ENCODE measurements around the gene S100A2. TPM values are rescaled to one million over a fixed set of nuclear protein-coding genes. Genes with fewer than 3 reads are reported as not detected.

S100A2 gene
- total RNA-seq, 2 donors from 2014 or later: not detected

GRCh38 chr1:153572569-153573015, 6.9 kb upstream of the S100A2 start:
- Histone ChIP-seq H3K4me3 (no peak overlapping the region), H3K27me3 (no peaks in the 10 kb centered on the region), H3K27ac (peak overlapping the region; percentile 55 to 74), H3K36me3 (no peaks in the 10 kb centered on the region), H3K9me3 (no peaks in the 10 kb centered on the region), H3K4me1 (peaks cover 0 to 32% of the 10 kb centered on the region in 2 donors)
- DNase-seq (ENCODE audit: low spot score): peak; percentile 82
- TF ChIP-seq, protein P1, sequence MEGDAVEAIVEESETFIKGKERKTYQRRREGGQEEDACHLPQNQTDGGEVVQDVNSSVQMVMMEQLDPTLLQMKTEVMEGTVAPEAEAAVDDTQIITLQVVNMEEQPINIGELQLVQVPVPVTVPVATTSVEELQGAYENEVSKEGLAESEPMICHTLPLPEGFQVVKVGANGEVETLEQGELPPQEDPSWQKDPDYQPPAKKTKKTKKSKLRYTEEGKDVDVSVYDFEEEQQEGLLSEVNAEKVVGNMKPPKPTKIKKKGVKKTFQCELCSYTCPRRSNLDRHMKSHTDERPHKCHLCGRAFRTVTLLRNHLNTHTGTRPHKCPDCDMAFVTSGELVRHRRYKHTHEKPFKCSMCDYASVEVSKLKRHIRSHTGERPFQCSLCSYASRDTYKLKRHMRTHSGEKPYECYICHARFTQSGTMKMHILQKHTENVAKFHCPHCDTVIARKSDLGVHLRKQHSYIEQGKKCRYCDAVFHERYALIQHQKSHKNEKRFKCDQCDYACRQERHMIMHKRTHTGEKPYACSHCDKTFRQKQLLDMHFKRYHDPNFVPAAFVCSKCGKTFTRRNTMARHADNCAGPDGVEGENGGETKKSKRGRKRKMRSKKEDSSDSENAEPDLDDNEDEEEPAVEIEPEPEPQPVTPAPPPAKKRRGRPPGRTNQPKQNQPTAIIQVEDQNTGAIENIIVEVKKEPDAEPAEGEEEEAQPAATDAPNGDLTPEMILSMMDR (IDR thresholded peaks at IDR 0.05): peak; percentile 82 to 92

- DNase-seq (ENCODE audit: low spot score): no peak
- H3K27me3 ChIP-seq: no peaks in the 10 kb centered on the region
- H3K4me3 ChIP-seq: no peak overlapping the region
- H3K4me1 ChIP-seq: peaks cover 0 to 40% of the 10 kb centered on the region in 2 donors
- H3K27ac ChIP-seq: peak overlapping the region in 1 of 2 donors; percentile 55
- H3K9me3 ChIP-seq: no peaks in the 10 kb centered on the region
- no peaks in the 10 kb centered on the region for H3K36me3 ChIP-seq
- TF ChIP-seq, protein P1 (IDR thresholded peaks at IDR 0.05): no peak
Measured at GRCh38 chr1:153571706-153572105, 6.1 kb upstream of the S100A2 start.

- H3K27ac ChIP-seq: no peak overlapping the region
- no peak overlapping the region for H3K4me3 ChIP-seq
- no peaks in the 10 kb centered on the region for H3K36me3 ChIP-seq
- H3K27me3 ChIP-seq: no peaks in the 10 kb centered on the region
- no peak for DNase-seq (ENCODE audit: low spot score)
- TF ChIP-seq, protein P1 (IDR thresholded peaks at IDR 0.05): no peak
- peaks cover 0 to 49% of the 10 kb centered on the region in 2 donors for H3K4me1 ChIP-seq
- H3K9me3 ChIP-seq: no peaks in the 10 kb centered on the region
Measured at GRCh38 chr1:153570874-153571273, 5.2 kb upstream of the S100A2 start.

- Histone ChIP-seq H3K4me3 (no peak overlapping the region), H3K27me3 (no peaks in the 10 kb centered on the region), H3K4me1 (peaks cover 0 to 56% of the 10 kb centered on the region in 2 donors), H3K27ac (no peak overlapping the region), H3K9me3 (no peaks in the 10 kb centered on the region), H3K36me3 (no peaks in the 10 kb centered on the region)
- no peak for DNase-seq (ENCODE audit: low spot score)
- TF ChIP-seq, protein P1 (IDR thresholded peaks at IDR 0.05): no peak
Measured at GRCh38 chr1:153569465-153569864, 3.8 kb upstream of the S100A2 start.

DNA sequence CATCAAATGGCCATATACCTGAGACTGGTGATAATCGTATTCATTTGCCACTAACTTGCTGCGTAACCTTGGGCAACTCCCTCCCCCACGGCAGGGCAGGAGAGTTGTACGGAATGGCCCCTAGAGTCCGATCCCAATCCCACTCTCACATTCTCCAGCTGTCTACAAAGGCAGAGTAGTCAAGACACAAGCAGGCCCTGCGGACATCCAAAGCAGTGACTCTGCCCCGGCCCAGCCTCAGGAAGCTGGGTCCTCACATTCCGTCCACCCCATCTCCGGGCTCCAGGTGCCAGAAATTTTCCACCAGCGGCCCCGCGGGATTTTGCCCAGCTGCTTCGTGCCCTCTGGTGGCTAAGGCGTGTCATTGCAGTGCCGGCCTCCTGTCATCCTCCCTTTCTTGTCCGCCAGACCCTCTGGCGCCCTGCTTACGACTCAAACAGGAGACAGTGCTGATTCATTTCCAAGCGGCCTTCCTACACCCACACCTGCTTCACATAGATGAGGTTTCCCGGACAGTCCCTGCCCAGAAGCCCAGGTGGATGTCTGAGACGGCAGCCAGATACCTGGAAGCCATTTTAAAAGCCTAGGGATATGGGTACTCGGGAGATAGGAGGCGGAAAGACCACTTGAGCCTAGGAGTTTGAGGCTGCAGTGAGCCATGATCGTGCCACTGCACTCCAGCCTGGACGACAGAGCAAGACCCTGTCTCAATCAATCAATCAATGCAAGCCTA, 2.9 kb upstream of the S100A2 start:
- TF ChIP-seq, protein P1 (IDR thresholded peaks at IDR 0.05): peak; percentile 99 to 100
- Histone ChIP-seq H3K4me1 (peaks cover 0 to 56% of the 10 kb centered on the region in 2 donors), H3K9me3 (no peaks in the 10 kb centered on the region), H3K27ac (peak overlapping the region; percentile 84 to 89), H3K36me3 (no peaks in the 10 kb centered on the region), H3K4me3 (peak overlapping the region; percentile 10 to 23), H3K27me3 (no peaks in the 10 kb centered on the region)
- DNase-seq (ENCODE audit: low spot score): peak; percentile 94
